GM10248 (cell line): ENCODE results near the gene JRKL.
A peak's percentile ranks its signal among the peaks of the same experiment; 100 is the strongest.

Source experiments
- CTCF ChIA-PET: fragments of 300-600 bp; sonication (Branson Sonifier 250); formaldehyde crosslinking; extraction: SDS; loops from one replicate; lab custom pipeline; 2021; ENCODE audit warnings: antibody characterized with exemption; lab: Yijun Ruan, JAX
- POLR2A ChIA-PET: fragments of 350-650 bp; sonication (Branson Sonifier 250); formaldehyde crosslinking; extraction: SDS; loops from one replicate; lab custom pipeline; 2020; ENCODE audit warnings: antibody characterized with exemption; lab: Yijun Ruan, JAX
- DNase-seq: peaks from one replicate; pipeline ENCODE4 v3.0.0; 2012; ENCODE audit errors: extremely low spot score
- CTCF ChIP-seq: IDR thresholded peaks from 2 replicates; pipeline ENCODE4 v1.5.1; 2012; ENCODE audit warnings: mild to moderate bottlenecking, low read depth; ENCODE audit errors: extremely low read depth, missing control alignments, control extremely low read depth

Gene JRKL

GRCh38 chr11:96356848-96357247 lies 33.0 kb upstream of the JRKL start:
- ChIA-PET POLR2A (no interaction called here), CTCF (interaction anchor here (1.2 to 2.3 kb wide), 2 partner anchors 14 to 16 kb away, joined by 4 to 17 read pairs; partner anchors contain the start of gene MAML2)
- DNase-seq, result no peak
- no peak for TF ChIP-seq CTCF

- TF ChIP-seq CTCF, result no peak
- DNase-seq, result peak; percentile 11
- CTCF ChIA-PET, result interaction anchor here (1.0 to 2.3 kb wide), 4 partner anchors 14 to 20 kb away, joined by 3 to 17 read pairs (median 4); partner anchors contain the start of gene MAML2
- POLR2A ChIA-PET, result interaction anchor here (0.6 kb wide), 1 partner anchor 544 kb away, joined by 5 read pairs; no protein-coding TSS in a partner anchor
Measured at GRCh38 chr11:96357794-96358193, 32.0 kb upstream of the JRKL start.

GRCh38 chr11:96358321-96358720 lies 31.5 kb upstream of the JRKL start:
- DNase-seq, result no peak
- ChIA-PET POLR2A (no interaction called here), CTCF (interaction anchor here (1.0 to 2.3 kb wide), 3 partner anchors 14 to 20 kb away, joined by 3 to 17 read pairs (median 3); partner anchors contain the start of gene MAML2)
- TF ChIP-seq CTCF, result no peak

GRCh38 chr11:96361778-96362177 lies 28.0 kb upstream of the JRKL start:
- CTCF ChIA-PET, result interaction anchor here (1.0 to 1.7 kb wide), 3 partner anchors 10 to 19 kb away, joined by 3 to 9 read pairs (median 9); partner anchors contain the start of gene MAML2
- TF ChIP-seq CTCF, result no peak
- POLR2A ChIA-PET, result no interaction called here
- DNase-seq, result no peak

- CTCF ChIA-PET, result interaction anchor here (1.0 to 1.4 kb wide), 2 partner anchors 23 to 30 kb away, joined by 3 to 7 read pairs; partner anchors contain the start of gene MAML2
- DNase-seq, result no peak
- POLR2A ChIA-PET, result no interaction called here
- no peak for TF ChIP-seq CTCF
Measured at GRCh38 chr11:96365493-96365892, 24.3 kb upstream of the JRKL start.

GRCh38 chr11:96366024-96366423 lies 23.8 kb upstream of the JRKL start:
- CTCF ChIA-PET, result interaction anchor here (1.0 to 1.4 kb wide), 2 partner anchors 23 to 31 kb away, joined by 3 to 7 read pairs; partner anchors contain the start of gene MAML2
- no peak for TF ChIP-seq CTCF
- no peak for DNase-seq
- POLR2A ChIA-PET, result no interaction called here
